GM23338 (cell line): Measurements from ENCODE around the gene BDP1.

Source experiments
- CREB1 ChIP-seq: fragments of 250-450 bp; sonication (Bioruptor Pico); IDR thresholded peaks from 2 replicates; pipeline ENCODE4 v1.5.0; 2020; ENCODE audit warnings: low read depth, mild to moderate bottlenecking, moderate library complexity
- ETS1 ChIP-seq: IDR thresholded peaks from 2 replicates; pipeline ENCODE4 v1.6.1; 2016; ENCODE audit warnings: antibody characterized with exemption
- EZH2 ChIP-seq: fragments of 200-600 bp; sonication (generic); IDR thresholded peaks from one replicate; pipeline ENCODE4 v1.8.0; 2017; ENCODE audit warnings: antibody characterized with exemption, mild to moderate bottlenecking, low read depth; ENCODE audit not compliant: unreplicated experiment
- EZH2phosphoT487 ChIP-seq: fragments of 200-600 bp; sonication (generic); IDR thresholded peaks from one replicate; pipeline ENCODE4 v1.8.1; 2018; ENCODE audit warnings: antibody characterized with exemption; ENCODE audit not compliant: unreplicated experiment
- NANOG ChIP-seq: IDR thresholded peaks from 2 replicates; pipeline ENCODE4 v1.6.1; 2016; ENCODE audit warnings: antibody characterized with exemption, borderline replicate concordance
- POLR2AphosphoS5 ChIP-seq: IDR thresholded peaks from 2 replicates; pipeline ENCODE4 v1.6.1; 2016; ENCODE audit warnings: antibody characterized with exemption, low read depth
- STAT1 ChIP-seq: IDR thresholded peaks from one replicate; pipeline ENCODE4 v1.6.1; 2016; ENCODE audit warnings: antibody characterized with exemption; ENCODE audit not compliant: unreplicated experiment
- ZNF114 ChIP-seq: fragments of 250-450 bp; sonication (Bioruptor Pico); IDR thresholded peaks from 2 replicates; pipeline ENCODE4 v1.5.0; 2020; ENCODE audit warnings: mild to moderate bottlenecking, moderate library complexity
- ZNF331 ChIP-seq: fragments of 250-450 bp; sonication (Bioruptor Pico); IDR thresholded peaks from 2 replicates; pipeline ENCODE4 v1.5.0; 2020; ENCODE audit warnings: low read depth, mild to moderate bottlenecking, moderate library complexity
- TF ChIP-seq, protein P1 (sequence below), 2 experiments: fragments of 200-600 bp in 1 of 2; sonication (generic) in 1 of 2; conservative IDR thresholded peaks; 2 replicates each; pipeline versions ENCODE4 v1.5.1 to v1.6.1; 2016 to 2017; ENCODE audit warnings: antibody characterized with exemption in 2 of 2, low read depth in 2 of 2, mild to moderate bottlenecking in 2 of 2, moderate library complexity in 1 of 2
- TF ChIP-seq, protein P2 (sequence below): IDR thresholded peaks from one replicate; pipeline ENCODE4 v1.6.1; 2018; ENCODE audit warnings: antibody characterized with exemption; ENCODE audit not compliant: unreplicated experiment

GRCh38 chr5:71588533-71588885 lies 133.1 kb downstream of the BDP1 start:
- TF ChIP-seq, protein P1, sequence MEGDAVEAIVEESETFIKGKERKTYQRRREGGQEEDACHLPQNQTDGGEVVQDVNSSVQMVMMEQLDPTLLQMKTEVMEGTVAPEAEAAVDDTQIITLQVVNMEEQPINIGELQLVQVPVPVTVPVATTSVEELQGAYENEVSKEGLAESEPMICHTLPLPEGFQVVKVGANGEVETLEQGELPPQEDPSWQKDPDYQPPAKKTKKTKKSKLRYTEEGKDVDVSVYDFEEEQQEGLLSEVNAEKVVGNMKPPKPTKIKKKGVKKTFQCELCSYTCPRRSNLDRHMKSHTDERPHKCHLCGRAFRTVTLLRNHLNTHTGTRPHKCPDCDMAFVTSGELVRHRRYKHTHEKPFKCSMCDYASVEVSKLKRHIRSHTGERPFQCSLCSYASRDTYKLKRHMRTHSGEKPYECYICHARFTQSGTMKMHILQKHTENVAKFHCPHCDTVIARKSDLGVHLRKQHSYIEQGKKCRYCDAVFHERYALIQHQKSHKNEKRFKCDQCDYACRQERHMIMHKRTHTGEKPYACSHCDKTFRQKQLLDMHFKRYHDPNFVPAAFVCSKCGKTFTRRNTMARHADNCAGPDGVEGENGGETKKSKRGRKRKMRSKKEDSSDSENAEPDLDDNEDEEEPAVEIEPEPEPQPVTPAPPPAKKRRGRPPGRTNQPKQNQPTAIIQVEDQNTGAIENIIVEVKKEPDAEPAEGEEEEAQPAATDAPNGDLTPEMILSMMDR (conservative IDR thresholded peaks at IDR 0.05; ENCODE audit: low read depth in 2 of 2): no peak
- TF ChIP-seq NANOG (no peak), POLR2AphosphoS5 (no peak), EZH2 (no peak), CREB1 (CRISPR knock-in tag) (no peak), EZH2phosphoT487 (no peak), ZNF331 (CRISPR knock-in tag) (no peak), ETS1 (no peak), STAT1 (no peak), ZNF114 (no peak)
- TF ChIP-seq, protein P2, sequence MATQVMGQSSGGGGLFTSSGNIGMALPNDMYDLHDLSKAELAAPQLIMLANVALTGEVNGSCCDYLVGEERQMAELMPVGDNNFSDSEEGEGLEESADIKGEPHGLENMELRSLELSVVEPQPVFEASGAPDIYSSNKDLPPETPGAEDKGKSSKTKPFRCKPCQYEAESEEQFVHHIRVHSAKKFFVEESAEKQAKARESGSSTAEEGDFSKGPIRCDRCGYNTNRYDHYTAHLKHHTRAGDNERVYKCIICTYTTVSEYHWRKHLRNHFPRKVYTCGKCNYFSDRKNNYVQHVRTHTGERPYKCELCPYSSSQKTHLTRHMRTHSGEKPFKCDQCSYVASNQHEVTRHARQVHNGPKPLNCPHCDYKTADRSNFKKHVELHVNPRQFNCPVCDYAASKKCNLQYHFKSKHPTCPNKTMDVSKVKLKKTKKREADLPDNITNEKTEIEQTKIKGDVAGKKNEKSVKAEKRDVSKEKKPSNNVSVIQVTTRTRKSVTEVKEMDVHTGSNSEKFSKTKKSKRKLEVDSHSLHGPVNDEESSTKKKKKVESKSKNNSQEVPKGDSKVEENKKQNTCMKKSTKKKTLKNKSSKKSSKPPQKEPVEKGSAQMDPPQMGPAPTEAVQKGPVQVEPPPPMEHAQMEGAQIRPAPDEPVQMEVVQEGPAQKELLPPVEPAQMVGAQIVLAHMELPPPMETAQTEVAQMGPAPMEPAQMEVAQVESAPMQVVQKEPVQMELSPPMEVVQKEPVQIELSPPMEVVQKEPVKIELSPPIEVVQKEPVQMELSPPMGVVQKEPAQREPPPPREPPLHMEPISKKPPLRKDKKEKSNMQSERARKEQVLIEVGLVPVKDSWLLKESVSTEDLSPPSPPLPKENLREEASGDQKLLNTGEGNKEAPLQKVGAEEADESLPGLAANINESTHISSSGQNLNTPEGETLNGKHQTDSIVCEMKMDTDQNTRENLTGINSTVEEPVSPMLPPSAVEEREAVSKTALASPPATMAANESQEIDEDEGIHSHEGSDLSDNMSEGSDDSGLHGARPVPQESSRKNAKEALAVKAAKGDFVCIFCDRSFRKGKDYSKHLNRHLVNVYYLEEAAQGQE: no peak
